SK-N-SH treated with all-trans-retinoic acid at 6 μM for 48 hours (cell line): ENCODE data around the gene TCN1.

Experiments
- ATAC-seq: fragments of 200-7000 bp; cut with Tn5 transposase; 3 replicates; pipeline ENCODE4 v1.9.1; 2020; ENCODE audit warnings: mild to moderate bottlenecking, moderate library complexity
- ARNTL ChIP-seq: fragments of 450-650 bp; formaldehyde crosslinking; IDR thresholded peaks from 2 replicates; pipeline ENCODE4 v1.5.0; 2020; ENCODE audit warnings: low read depth, mild to moderate bottlenecking, moderate library complexity, borderline replicate concordance
- BACH2 ChIP-seq: fragments of 250-450 bp; sonication (Bioruptor Pico); IDR thresholded peaks from 2 replicates; pipeline ENCODE4 v1.9.0; 2021; ENCODE audit warnings: mild to moderate bottlenecking, borderline replicate concordance
- CREB5 ChIP-seq: fragments of 250-450 bp; sonication (Bioruptor Pico); IDR thresholded peaks from 2 replicates; pipeline ENCODE4 v1.5.1; 2020; ENCODE audit warnings: low read depth, mild to moderate bottlenecking, moderate library complexity
- CSDC2 ChIP-seq: fragments of 250-450 bp; sonication (Bioruptor Pico); IDR thresholded peaks from 2 replicates; pipeline ENCODE4 v1.5.0; 2020; ENCODE audit warnings: mild to moderate bottlenecking, moderate library complexity
- CSRNP3 ChIP-seq: fragments of 250-450 bp; sonication (Bioruptor Pico); IDR thresholded peaks from 2 replicates; pipeline ENCODE4 v1.5.1; 2021; ENCODE audit warnings: mild to moderate bottlenecking, moderate library complexity
- ESRRG ChIP-seq: fragments of 250-450 bp; sonication (Bioruptor Pico); IDR thresholded peaks from 2 replicates; pipeline ENCODE4 v1.6.1; 2021; ENCODE audit warnings: mild to moderate bottlenecking
- GLIS3 ChIP-seq: fragments of 250-450 bp; sonication (Bioruptor Pico); IDR thresholded peaks from 2 replicates; pipeline ENCODE4 v1.5.0; 2020; ENCODE audit warnings: mild to moderate bottlenecking, moderate library complexity
- OSR1 ChIP-seq: fragments of 250-450 bp; sonication (Bioruptor Pico); IDR thresholded peaks from 2 replicates; pipeline ENCODE4 v1.8.0; 2022; ENCODE audit warnings: moderate library complexity, mild to moderate bottlenecking, inconsistent platforms
- PATZ1 ChIP-seq: fragments of 250-450 bp; sonication (Bioruptor Pico); IDR thresholded peaks from 2 replicates; pipeline ENCODE4 v1.8.0; 2020; ENCODE audit warnings: mild to moderate bottlenecking, moderate library complexity, borderline replicate concordance
- POU6F1 ChIP-seq: fragments of 250-450 bp; sonication (Bioruptor Pico); IDR thresholded peaks from 2 replicates; pipeline ENCODE4 v1.8.0; 2021; ENCODE audit warnings: low read depth, mild to moderate bottlenecking, moderate library complexity, borderline replicate concordance
- PPARA ChIP-seq: fragments of 250-450 bp; sonication (Bioruptor Pico); IDR thresholded peaks from 2 replicates; pipeline ENCODE4 v1.5.0; 2020; ENCODE audit warnings: mild to moderate bottlenecking, borderline replicate concordance
- RARB ChIP-seq: fragments of 250-450 bp; sonication (Bioruptor Pico); IDR thresholded peaks from 2 replicates; pipeline ENCODE4 v1.8.0; 2021; ENCODE audit warnings: mild to moderate bottlenecking, moderate library complexity
- SNAI2 ChIP-seq: fragments of 250-450 bp; sonication (Bioruptor Pico); IDR thresholded peaks from 2 replicates; pipeline ENCODE4 v1.5.0; 2020; ENCODE audit warnings: mild to moderate bottlenecking, moderate library complexity
- TOX ChIP-seq: fragments of 250-450 bp; sonication (Bioruptor Pico); IDR thresholded peaks from 2 replicates; pipeline ENCODE4 v1.8.0; 2021; ENCODE audit warnings: mild to moderate bottlenecking, moderate library complexity, borderline replicate concordance
- TSHZ2 ChIP-seq: fragments of 250-450 bp; sonication (Bioruptor Pico); IDR thresholded peaks from 2 replicates; pipeline ENCODE4 v1.5.0; 2020; ENCODE audit warnings: mild to moderate bottlenecking, moderate library complexity
- ZC3H10 ChIP-seq: fragments of 250-450 bp; sonication (Bioruptor Pico); IDR thresholded peaks from 2 replicates; pipeline ENCODE4 v1.5.1; 2021; ENCODE audit warnings: mild to moderate bottlenecking, moderate library complexity
- ZFP3 ChIP-seq: fragments of 250-450 bp; sonication (Bioruptor Pico); IDR thresholded peaks from 2 replicates; pipeline ENCODE4 v1.5.0; 2020; ENCODE audit warnings: mild to moderate bottlenecking, moderate library complexity
- ZFP30 ChIP-seq: fragments of 450-650 bp; formaldehyde crosslinking; IDR thresholded peaks from 2 replicates; pipeline ENCODE4 v1.5.0; 2022; ENCODE audit warnings: mild to moderate bottlenecking, moderate library complexity
- ZNF70 ChIP-seq: fragments of 450-650 bp; formaldehyde crosslinking; IDR thresholded peaks from 2 replicates; pipeline ENCODE4 v1.5.0; 2020; ENCODE audit warnings: mild to moderate bottlenecking, moderate library complexity
- ZNF8 ChIP-seq: fragments of 450-650 bp; formaldehyde crosslinking; IDR thresholded peaks from 2 replicates; pipeline ENCODE4 v1.5.0; 2020; ENCODE audit warnings: mild to moderate bottlenecking, moderate library complexity

TCN1 gene

GRCh38 chr11:59815754-59816153 lies 50.5 kb downstream of the TCN1 start (continued):
- TF ChIP-seq TSHZ2 (CRISPR knock-in tag) (no peak), CSDC2 (CRISPR knock-in tag) (no peak), BACH2 (CRISPR knock-in tag) (no peak), OSR1 (no peak), TOX (CRISPR knock-in tag) (no peak), GLIS3 (CRISPR knock-in tag) (no peak), SNAI2 (CRISPR knock-in tag) (no peak), PPARA (CRISPR knock-in tag) (no peak), ZC3H10 (CRISPR knock-in tag) (no peak), PATZ1 (CRISPR knock-in tag) (no peak)

GRCh38 chr11:59814021-59814420 lies 52.3 kb downstream of the TCN1 start:
- no peak for TF ChIP-seq OSR1
- no peak for TF ChIP-seq ZFP30 (CRISPR knock-in tag)
- TF ChIP-seq POU6F1 (CRISPR knock-in tag): no peak
- no peak for TF ChIP-seq ZFP3 (CRISPR knock-in tag)
- no peak for TF ChIP-seq CREB5 (CRISPR knock-in tag)
- TF ChIP-seq CSRNP3: no peak
- no peak for TF ChIP-seq ARNTL (CRISPR knock-in tag)
- TF ChIP-seq GLIS3 (CRISPR knock-in tag): no peak
- TF ChIP-seq ZC3H10 (CRISPR knock-in tag): no peak
- no peak for TF ChIP-seq TSHZ2 (CRISPR knock-in tag)
- TF ChIP-seq ZNF70 (CRISPR knock-in tag): no peak
- TF ChIP-seq PATZ1 (CRISPR knock-in tag): no peak
- TF ChIP-seq ZNF8 (CRISPR knock-in tag): no peak
- TF ChIP-seq PPARA (CRISPR knock-in tag): no peak
- no peak for TF ChIP-seq ESRRG
- no peak for TF ChIP-seq RARB (CRISPR knock-in tag)
- ATAC-seq: no peak
